Esophagus squamous epithelium (tissue), 5 donors: Measurements from ENCODE around the gene CDH13. TPM values are rescaled to one million over a fixed set of nuclear protein-coding genes. Genes with fewer than 3 reads are reported as not detected.

Experiments used
- DNase-seq: peaks from one replicate; lab custom pipeline; 2025; lab: John Stamatoyannopoulos, UW
- H3K27ac ChIP-seq, 4 donors: fragments of 200-600 bp; sonication (generic); one replicate each; pipeline ENCODE4 v1.5.1; 2016 to 2019; ENCODE audit warnings: mild to moderate bottlenecking in 1 of 4
- H3K27me3 ChIP-seq, 4 donors: fragments of 200-600 bp; sonication (generic); 1 replicate in 3 of 4; 2 replicates in 1 of 4; pipeline versions ENCODE4 v1.5.1 to v1.6.0; 2017 to 2021; ENCODE audit warnings: antibody characterized with exemption in 1 of 4
- H3K36me3 ChIP-seq, 3 donors: fragments of 200-600 bp; sonication (generic); one replicate each; pipeline ENCODE4 v1.5.1; 2016 to 2019
- H3K4me1 ChIP-seq, 3 donors: fragments of 200-600 bp; sonication (generic); one replicate each; pipeline ENCODE4 v1.5.1; 2017 to 2019
- H3K4me3 ChIP-seq, 4 donors: fragments of 200-600 bp; sonication (generic); 1 replicate in 3 of 4; 2 replicates in 1 of 4; pipeline ENCODE4 v1.5.1; 2016 to 2019; ENCODE audit warnings: mild to moderate bottlenecking in 2 of 4, moderate library complexity in 1 of 4
- H3K9me3 ChIP-seq, 3 donors: fragments of 200-600 bp; sonication (generic); one replicate each; pipeline ENCODE4 v1.5.1; 2016 to 2019
- CTCF ChIP-seq, 6 experiments: fragments of 450-650 bp in 4 of 6; fragments of 200-600 bp in 2 of 6; sonication (generic) in 2 of 6; IDR thresholded peaks; one replicate each; pipeline ENCODE4 v1.5.1; 2016 to 2019; ENCODE audit warnings: antibody characterized with exemption in 6 of 6, mild to moderate bottlenecking in 4 of 6, moderate library complexity in 4 of 6
- POLR2A ChIP-seq, 4 donors: fragments of 450-650 bp; IDR thresholded peaks; one replicate each; pipeline ENCODE4 v1.6.1; 2017; ENCODE audit warnings: antibody characterized with exemption in 4 of 4, mild to moderate bottlenecking in 4 of 4, moderate library complexity in 3 of 4
- WGBS, 2 donors: methylation state at CpG; one replicate each; pipeline ENCODE4 v1.1.5; 2018; 5-methylcytosine and 5-hydroxymethylcytosine counted together
- intact Hi-C: fragments of 100-400 bp; cut with DNase I; formaldehyde crosslinking; loops from one replicate; pipeline ENCODE4 v1.15.0; 2022
- total RNA-seq, 4 donors: library from RNA; depleted of rRNA; stranded (reverse); fragments of >200 nt; gene quantifications; one replicate each; pipeline ENCODE4 v1.1.0, GENCODE V29; 2016
- donor health status: DM: yes; HTN: yes; CAD: no.

CDH13 gene
- total RNA-seq, 4 donors from 2014 or later, result 6.9 to 31.9 (median 21.1) TPM

- Histone ChIP-seq H3K9me3 (no peaks in the 10 kb centered on the region), H3K4me3 (no peak overlapping the region), H3K36me3 (no peaks in the 10 kb centered on the region), H3K4me1 (no peaks in the 10 kb centered on the region), H3K27me3 (peaks cover 0 to 10% (median 0%) of the 10 kb centered on the region in 4 donors), H3K27ac (no peak overlapping the region)
- TF ChIP-seq POLR2A (IDR thresholded peaks at IDR 0.05) (no peak), CTCF (IDR thresholded peaks at IDR 0.05) (no peak)
- intact Hi-C loops, result no loop called here
- 58 to 59% methylated on average over 3 of the region's 3 CpGs for WGBS, 2 donors
- DNase-seq, result no peak
Measured at GRCh38 chr16:82609140-82609539, 17.6 kb upstream of the CDH13 start.

GRCh38 chr16:82612263-82612662 lies 14.5 kb upstream of the CDH13 start:
- WGBS, 2 donors, result 48 to 72% methylated on average over 3 of the region's 3 CpGs

GRCh38 chr16:82616356-82616755 lies 10.4 kb upstream of the CDH13 start:
- Histone ChIP-seq H3K9me3 (no peaks in the 10 kb centered on the region), H3K36me3 (no peaks in the 10 kb centered on the region), H3K27ac (no peak overlapping the region), H3K4me3 (no peak overlapping the region), H3K27me3 (peaks cover 0 to 16% (median 0%) of the 10 kb centered on the region in 4 donors), H3K4me1 (no peaks in the 10 kb centered on the region)
- intact Hi-C loops, result no loop called here
- TF ChIP-seq POLR2A (IDR thresholded peaks at IDR 0.05) (no peak), CTCF (IDR thresholded peaks at IDR 0.05) (no peak)
- 80 to 86% methylated on average over 4 of the region's 4 CpGs for WGBS, 2 donors
- DNase-seq, result no peak

More at GRCh38 chr16:82612263-82612662, 14.5 kb upstream of the CDH13 start:
- no peak overlapping the region for H3K4me3 ChIP-seq
- H3K36me3 ChIP-seq, result no peaks in the 10 kb centered on the region
- H3K9me3 ChIP-seq, result no peaks in the 10 kb centered on the region
- H3K27ac ChIP-seq, result no peak overlapping the region
- H3K4me1 ChIP-seq, result no peaks in the 10 kb centered on the region
- no peak for TF ChIP-seq POLR2A (IDR thresholded peaks at IDR 0.05)
- no peak for DNase-seq
- intact Hi-C loops, result no loop called here
- peaks cover 0 to 10% (median 0%) of the 10 kb centered on the region in 4 donors for H3K27me3 ChIP-seq

GRCh38 chr16:82621781-82622180 lies 5.0 kb upstream of the CDH13 start:
- TF ChIP-seq POLR2A (IDR thresholded peaks at IDR 0.05) (no peak), CTCF (IDR thresholded peaks at IDR 0.05) (no peak)
- H3K36me3 ChIP-seq, result no peaks in the 10 kb centered on the region
- H3K4me3 ChIP-seq, result no peak overlapping the region
- 0% methylated on average over 1 of the region's 1 CpG for WGBS, 2 donors
- no peak overlapping the region for H3K27ac ChIP-seq
- no peaks in the 10 kb centered on the region for H3K9me3 ChIP-seq
- DNase-seq, result no peak
- H3K27me3 ChIP-seq, result peaks cover 0 to 54% (median 0%) of the 10 kb centered on the region in 4 donors
- peaks cover 0 to 6% (median 5%) of the 10 kb centered on the region in 3 donors for H3K4me1 ChIP-seq
- intact Hi-C loops, result no loop called here

GRCh38 chr16:82623241-82623640 lies 3.5 kb upstream of the CDH13 start:
- Histone ChIP-seq H3K36me3 (no peaks in the 10 kb centered on the region), H3K27me3 (peaks cover 0 to 69% (median 3%) of the 10 kb centered on the region in 4 donors), H3K27ac (no peak overlapping the region), H3K4me1 (peaks cover 0 to 20% (median 16%) of the 10 kb centered on the region in 3 donors), H3K9me3 (no peaks in the 10 kb centered on the region), H3K4me3 (no peak overlapping the region)
- 33 to 47% methylated on average over 3 to 4 of the region's 7 CpGs for WGBS, 2 donors
- no peak for DNase-seq
- intact Hi-C loops, result no loop called here
- TF ChIP-seq POLR2A (IDR thresholded peaks at IDR 0.05), result no peak

GRCh38 chr16:82625066-82625968 lies 1.5 kb upstream of the CDH13 start:
- 86 to 91% methylated on average over 7 of the region's 8 CpGs for WGBS, 2 donors
- intact Hi-C loops, result no loop called here
- H3K36me3 ChIP-seq, result no peaks in the 10 kb centered on the region
- H3K9me3 ChIP-seq, result no peaks in the 10 kb centered on the region
- TF ChIP-seq POLR2A (IDR thresholded peaks at IDR 0.05) (no peak), CTCF (IDR thresholded peaks at IDR 0.05) (no peak)
- H3K27me3 ChIP-seq, result peaks cover 0 to 88% (median 3%) of the 10 kb centered on the region in 4 donors
- H3K4me3 ChIP-seq, result no peak overlapping the region
- H3K27ac ChIP-seq, result no peak overlapping the region
- H3K4me1 ChIP-seq, result peaks cover 0 to 41% (median 36%) of the 10 kb centered on the region in 3 donors
- DNase-seq, result no peak
